Fibroblast of lung (primary cell): Measurements from ENCODE around the gene SEMG2. TPM values are rescaled to one million over a fixed set of nuclear protein-coding genes. Genes with fewer than 3 reads are reported as not detected.

Experiments
- DNase-seq, 2 donors: peaks; one replicate each; pipeline versions ENCODE4 v3.0.0 to v3.0.0-alpha.2; 2010; ENCODE audit warnings: low read depth in 2 of 2
- H2AFZ ChIP-seq: 2 replicates; pipeline ENCODE4 v1.5.1; 2012; ENCODE audit warnings: low read length, control low read depth, inconsistent platforms
- H3K27ac ChIP-seq: 2 replicates; pipeline ENCODE4 v1.5.1; 2011; ENCODE audit warnings: low read length, control low read depth; ENCODE audit not compliant: insufficient read depth
- H3K27me3 ChIP-seq: 2 replicates; pipeline ENCODE4 v1.5.1; 2011; ENCODE audit warnings: mild to moderate bottlenecking, low read length; ENCODE audit not compliant: control insufficient read depth, insufficient read depth
- H3K36me3 ChIP-seq: 2 replicates; pipeline ENCODE4 v1.5.1; 2011; ENCODE audit warnings: low read length; ENCODE audit not compliant: control insufficient read depth, insufficient read depth
- H3K4me1 ChIP-seq: 2 replicates; pipeline ENCODE4 v1.5.1; 2011; ENCODE audit warnings: low read length; ENCODE audit not compliant: control insufficient read depth, insufficient read depth; ENCODE audit errors: extremely low read depth
- H3K4me2 ChIP-seq: 2 replicates; pipeline ENCODE4 v1.5.1; 2011; ENCODE audit warnings: low read length, control low read depth; ENCODE audit not compliant: insufficient read depth; ENCODE audit errors: extremely low read depth
- H3K4me3 ChIP-seq, 4 experiments: fragments of 200-600 bp in 1 of 4; sonication (generic) in 1 of 4; replicated peaks in 1 of 4; 2 replicates each; pipeline ENCODE4 v1.5.1; 2011 to 2016; ENCODE audit warnings: low read length in 4 of 4, low read depth in 3 of 4, mild to moderate bottlenecking in 3 of 4, control low read depth in 2 of 4, inconsistent platforms in 1 of 4, mixed read lengths in 1 of 4; ENCODE audit not compliant: insufficient read depth in 1 of 4; ENCODE audit errors: control extremely low read depth in 1 of 4
- H3K79me2 ChIP-seq: 2 replicates; pipeline ENCODE4 v1.5.1; 2012; ENCODE audit warnings: mild to moderate bottlenecking, low read length, inconsistent platforms; ENCODE audit not compliant: control insufficient read depth, insufficient read depth
- H3K9ac ChIP-seq: 2 replicates; pipeline ENCODE4 v1.5.1; 2011; ENCODE audit warnings: mild to moderate bottlenecking, low read length, control low read depth; ENCODE audit not compliant: insufficient read depth
- H3K9me3 ChIP-seq: 2 replicates; pipeline ENCODE4 v1.5.1; 2012; ENCODE audit warnings: low read depth, low read length; ENCODE audit not compliant: control insufficient read depth, insufficient read depth
- H4K20me1 ChIP-seq: 2 replicates; pipeline ENCODE4 v1.5.1; 2011; ENCODE audit warnings: low read length; ENCODE audit not compliant: control insufficient read depth, insufficient read depth; ENCODE audit errors: extremely low read depth
- EZH2 ChIP-seq: IDR thresholded peaks from 2 replicates; pipeline ENCODE4 v1.5.1; 2012; ENCODE audit warnings: low read length, control low read depth, mild to moderate bottlenecking; ENCODE audit errors: missing control alignments
- polyA plus RNA-seq, 2 donors: library from polyadenylated mRNA; depleted of rRNA in 1 of 2; stranded (reverse) in 1 of 2; unstranded in 1 of 2; fragments of >200 nt; gene quantifications; 2 replicates each; pipeline ENCODE4 v1.2.1, GENCODE V29; 2011 to 2012; ENCODE audit warnings: missing spikeins in 1 of 2
- total RNA-seq: library from RNA; depleted of rRNA; stranded (reverse); fragments of >200 nt; gene quantifications from 2 replicates; pipeline ENCODE4 v1.2.1, GENCODE V29; 2014
- TF ChIP-seq, protein P1 (sequence below), 2 donors: IDR thresholded peaks in 1 of 2; conservative IDR thresholded peaks in 1 of 2; 1 replicate in 1 of 2; 2 replicates in 1 of 2; pipeline ENCODE4 v1.5.1; 2011 to 2012; ENCODE audit warnings: low read length in 2 of 2, control low read depth in 1 of 2, inconsistent platforms in 1 of 2, low read depth in 1 of 2, mild to moderate bottlenecking in 1 of 2

SEMG2 gene
- total and polyA plus RNA-seq, 2 donors (not counting 1 experiment from before 2014, with no cell fraction given) = not detected

DNA sequence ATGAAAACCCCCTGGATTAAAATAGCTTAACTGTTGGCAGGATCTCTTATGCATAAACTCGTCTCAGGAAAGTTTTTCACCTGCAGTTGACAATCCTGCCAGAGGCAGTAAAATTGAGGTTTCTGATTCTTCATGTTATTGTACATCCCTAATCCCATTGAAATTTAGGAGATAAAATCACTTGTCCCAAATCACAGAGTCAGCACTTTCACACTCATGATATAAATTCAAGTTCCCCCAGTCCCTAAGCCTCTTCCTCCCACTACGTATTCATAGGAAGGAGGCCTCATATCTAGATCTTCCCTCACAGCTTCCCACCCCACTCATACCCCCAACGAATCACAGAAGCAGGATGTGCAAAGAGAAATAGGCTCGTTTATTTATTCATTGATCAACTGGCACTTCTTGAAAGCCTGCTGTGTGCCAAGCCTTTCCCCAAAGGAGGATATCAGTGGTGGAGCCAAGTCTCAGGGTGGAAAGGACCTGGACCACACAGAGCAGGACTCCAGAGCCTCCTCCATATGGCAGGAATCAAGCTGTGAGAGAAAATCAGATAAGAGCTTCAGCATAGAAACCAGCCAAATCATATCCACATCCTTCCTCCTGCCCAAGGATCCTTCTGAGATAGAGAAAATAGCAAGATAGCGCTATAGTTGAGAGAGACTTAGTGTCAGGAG lies 30.8 kb downstream of the SEMG2 start:
- no peak for DNase-seq
- Histone ChIP-seq H3K9ac (no peak overlapping the region), H3K9me3 (no peaks in the 10 kb centered on the region), H3K79me2 (no peaks in the 10 kb centered on the region), H4K20me1 (no peaks in the 10 kb centered on the region), H3K4me3 (no peak overlapping the region), H3K27me3 (peaks cover 4% of the 10 kb centered on the region), H2AFZ (no peak overlapping the region), H3K27ac (no peak overlapping the region), H3K36me3 (no peaks in the 10 kb centered on the region), H3K4me1 (no peaks in the 10 kb centered on the region), H3K4me2 (no peak overlapping the region)
- TF ChIP-seq EZH2 = no peak
- TF ChIP-seq, protein P1, sequence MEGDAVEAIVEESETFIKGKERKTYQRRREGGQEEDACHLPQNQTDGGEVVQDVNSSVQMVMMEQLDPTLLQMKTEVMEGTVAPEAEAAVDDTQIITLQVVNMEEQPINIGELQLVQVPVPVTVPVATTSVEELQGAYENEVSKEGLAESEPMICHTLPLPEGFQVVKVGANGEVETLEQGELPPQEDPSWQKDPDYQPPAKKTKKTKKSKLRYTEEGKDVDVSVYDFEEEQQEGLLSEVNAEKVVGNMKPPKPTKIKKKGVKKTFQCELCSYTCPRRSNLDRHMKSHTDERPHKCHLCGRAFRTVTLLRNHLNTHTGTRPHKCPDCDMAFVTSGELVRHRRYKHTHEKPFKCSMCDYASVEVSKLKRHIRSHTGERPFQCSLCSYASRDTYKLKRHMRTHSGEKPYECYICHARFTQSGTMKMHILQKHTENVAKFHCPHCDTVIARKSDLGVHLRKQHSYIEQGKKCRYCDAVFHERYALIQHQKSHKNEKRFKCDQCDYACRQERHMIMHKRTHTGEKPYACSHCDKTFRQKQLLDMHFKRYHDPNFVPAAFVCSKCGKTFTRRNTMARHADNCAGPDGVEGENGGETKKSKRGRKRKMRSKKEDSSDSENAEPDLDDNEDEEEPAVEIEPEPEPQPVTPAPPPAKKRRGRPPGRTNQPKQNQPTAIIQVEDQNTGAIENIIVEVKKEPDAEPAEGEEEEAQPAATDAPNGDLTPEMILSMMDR (conservative IDR thresholded peaks at IDR 0.05 in 1 of 2, IDR thresholded peaks at IDR 0.05 in 1 of 2; ENCODE audit: low read depth in 1 of 2, low read length in 2 of 2) = no peak

DNA sequence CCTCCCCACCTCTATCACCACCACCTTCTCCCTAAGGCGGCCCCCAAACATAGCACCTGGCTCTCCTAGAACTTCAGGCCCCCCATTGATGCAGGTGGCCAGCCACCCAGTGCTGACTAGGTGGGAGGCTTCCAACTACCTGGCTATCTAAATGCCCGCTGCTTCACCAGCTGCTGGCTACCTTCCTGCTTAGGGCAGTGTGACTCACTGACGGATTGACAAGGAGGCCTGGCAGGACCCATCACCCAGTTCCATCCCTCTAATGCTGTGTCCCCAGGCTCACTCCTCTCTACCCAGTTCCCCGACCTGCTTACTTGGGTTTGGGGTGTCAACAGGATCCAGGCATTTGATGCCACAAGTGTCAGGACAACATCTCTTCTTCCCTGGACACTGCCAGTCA lies 32.1 kb downstream of the SEMG2 start:
- TF ChIP-seq, protein P1 (conservative IDR thresholded peaks at IDR 0.05 in 1 of 2, IDR thresholded peaks at IDR 0.05 in 1 of 2; ENCODE audit: low read depth in 1 of 2, low read length in 2 of 2) = no peak
- no peak for TF ChIP-seq EZH2
- Histone ChIP-seq H3K4me2 (no peak overlapping the region), H3K79me2 (no peaks in the 10 kb centered on the region), H3K4me1 (no peaks in the 10 kb centered on the region), H2AFZ (no peak overlapping the region), H3K27me3 (peaks cover 4% of the 10 kb centered on the region), H3K27ac (no peak overlapping the region), H3K4me3 (no peak overlapping the region), H4K20me1 (no peaks in the 10 kb centered on the region), H3K9me3 (no peaks in the 10 kb centered on the region), H3K36me3 (no peaks in the 10 kb centered on the region), H3K9ac (no peak overlapping the region)
- no peak for DNase-seq

DNA sequence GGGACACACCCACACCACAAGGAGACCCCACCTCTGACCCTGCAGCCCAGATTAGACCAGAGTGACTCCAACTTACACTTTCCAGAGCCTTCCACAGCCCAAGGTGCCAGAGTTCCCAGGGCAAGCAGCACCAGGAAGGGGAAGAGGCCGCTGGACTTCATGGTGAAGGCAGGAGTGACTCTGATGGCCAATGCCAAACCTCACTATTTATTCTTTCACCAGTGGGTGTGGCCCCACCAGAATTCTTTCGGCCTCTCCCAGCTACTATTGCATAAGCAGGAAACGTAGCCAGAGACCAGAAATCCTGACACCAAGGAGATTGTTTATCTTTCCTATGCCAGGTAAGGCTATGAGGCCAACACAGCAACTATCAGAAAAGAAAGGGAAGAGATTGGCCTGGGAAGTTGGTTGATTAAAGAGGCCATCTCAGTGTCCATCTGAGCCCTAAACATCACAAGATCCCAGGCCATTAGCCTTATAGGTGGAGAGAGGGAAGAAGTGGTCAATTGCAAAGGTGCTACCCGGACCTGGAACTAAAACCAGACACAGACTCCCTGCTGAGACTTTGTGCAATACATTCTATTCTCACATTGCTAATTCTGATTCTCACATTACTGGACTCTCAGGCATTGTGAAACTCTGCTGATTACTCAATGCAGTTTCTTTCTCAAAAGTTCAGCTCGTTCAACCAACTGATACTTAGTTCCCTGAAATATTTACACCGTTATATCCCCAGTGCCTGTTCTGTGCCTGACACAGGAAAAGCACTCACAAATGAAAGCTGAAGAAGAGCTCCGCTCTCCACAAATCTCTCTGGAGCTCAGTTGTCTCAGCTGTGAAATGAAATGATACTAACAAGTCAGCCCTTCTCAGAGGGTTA lies 33.5 kb downstream of the SEMG2 start, which contains the start of gene SLPI:
TSS of gene SLPI (minus strand) at position 182 of the 880 bp plus-strand sequence. CDS start at position 161, 21 bp downstream.
- no peak within 1 kb of the TSS for H3K27ac ChIP-seq
- no peak within 1 kb of the TSS for H3K4me2 ChIP-seq
- no peak within 1 kb of the TSS for H3K4me3 ChIP-seq
- no peak within 1 kb of the TSS for H3K9ac ChIP-seq
- TF ChIP-seq EZH2 = no peak
- peak; percentile 15 to 56 for DNase-seq
- H3K36me3 ChIP-seq = no peaks in the 10 kb centered on the region
- H3K4me1 ChIP-seq = no peaks in the 10 kb centered on the region
- H3K9me3 ChIP-seq = no peaks in the 10 kb centered on the region
- H4K20me1 ChIP-seq = no peaks in the 10 kb centered on the region
- H2AFZ ChIP-seq = no peak within 1 kb of the TSS
- no peaks in the 10 kb centered on the region for H3K79me2 ChIP-seq
- H3K27me3 ChIP-seq = peaks cover 4% of the 10 kb centered on the region
